Measurements from ENCODE around the gene ANKRD11.

Gene ANKRD11

GRCh38 chr16:89507834-89508590, 17.7 kb upstream of the ANKRD11 start, which contains the start of gene SPG7:
Gene SPG7, plus strand, starts transcription at chr16:89508403. Its CDS starts 15 bp downstream, at chr16:89508418.
- FAIRE-seq: peak; percentile 97
- TF ChIP-seq SPI1 (IDR thresholded peaks at IDR 0.05; ENCODE audit: low read depth, low read length) (no peak), POLR2A (IDR thresholded peaks at IDR 0.05; ENCODE audit: low read depth, low read length) (peak; percentile 47), POLR2AphosphoS5 (IDR thresholded peaks at IDR 0.05; ENCODE audit: low read depth, low read length) (peak; percentile 65), TAF1 (IDR thresholded peaks at IDR 0.05; ENCODE audit: low read depth, low read length) (peak; percentile 77)
- peak; percentile 96 for DNase-seq (ENCODE audit: insufficient read length, low spot score)

- FAIRE-seq (no peak), DNase-seq (ENCODE audit: insufficient read length, low spot score) (no peak)
- TF ChIP-seq POLR2A (IDR thresholded peaks at IDR 0.05; ENCODE audit: low read depth, low read length) (no peak), TAF1 (IDR thresholded peaks at IDR 0.05; ENCODE audit: low read depth, low read length) (no peak), POU2F2 (IDR thresholded peaks at IDR 0.05; ENCODE audit: low read depth, low read length) (no peak), SPI1 (IDR thresholded peaks at IDR 0.05; ENCODE audit: low read depth, low read length) (no peak), PAX5 (IDR thresholded peaks at IDR 0.05; ENCODE audit: insufficient read depth, low read length, severe bottlenecking) (no peak), POLR2AphosphoS5 (IDR thresholded peaks at IDR 0.05; ENCODE audit: low read depth, low read length) (no peak)
These were observed 17.0 kb upstream of the ANKRD11 start for GRCh38 chr16:89507214-89507833.

- DNase-seq (ENCODE audit: insufficient read length, low spot score) (no peak), FAIRE-seq (no peak)
- TF ChIP-seq POU2F2 (IDR thresholded peaks at IDR 0.05; ENCODE audit: low read depth, low read length): no peak
- no peak for TF ChIP-seq POLR2A (IDR thresholded peaks at IDR 0.05; ENCODE audit: low read depth, low read length)
These were observed 16.4 kb upstream of the ANKRD11 start for GRCh38 chr16:89506791-89507191.

- no peak for TF ChIP-seq POLR2AphosphoS5 (IDR thresholded peaks at IDR 0.05; ENCODE audit: low read depth, low read length)
- TF ChIP-seq POLR2A (IDR thresholded peaks at IDR 0.05; ENCODE audit: low read depth, low read length): no peak
- no peak for TF ChIP-seq POU2F2 (IDR thresholded peaks at IDR 0.05; ENCODE audit: low read depth, low read length)
- no peak for TF ChIP-seq SPI1 (IDR thresholded peaks at IDR 0.05; ENCODE audit: low read depth, low read length)
- TF ChIP-seq PAX5 (IDR thresholded peaks at IDR 0.05; ENCODE audit: insufficient read depth, low read length, severe bottlenecking): no peak
- TF ChIP-seq TAF1 (IDR thresholded peaks at IDR 0.05; ENCODE audit: low read depth, low read length): no peak
- no peak for DNase-seq (ENCODE audit: insufficient read length, low spot score)
- no peak for FAIRE-seq
These were observed 15.7 kb upstream of the ANKRD11 start for GRCh38 chr16:89506113-89506504.

GRCh38 chr16:89505204-89506112, 15.1 kb upstream of the ANKRD11 start:
- TF ChIP-seq POLR2AphosphoS5 (IDR thresholded peaks at IDR 0.05; ENCODE audit: low read depth, low read length) (peak; percentile 90), PAX5 (IDR thresholded peaks at IDR 0.05; ENCODE audit: insufficient read depth, low read length, severe bottlenecking) (peak; percentile 11), SPI1 (IDR thresholded peaks at IDR 0.05; ENCODE audit: low read depth, low read length) (peak; percentile 69), POU2F2 (IDR thresholded peaks at IDR 0.05; ENCODE audit: low read depth, low read length) (peak; percentile 84; the same call in 1 of the 2 replicates), TAF1 (IDR thresholded peaks at IDR 0.05; ENCODE audit: low read depth, low read length) (peak; percentile 75; the same call in 1 of the 2 replicates), POLR2A (IDR thresholded peaks at IDR 0.05; ENCODE audit: low read depth, low read length) (peak; percentile 83)
- peak; percentile 89 for FAIRE-seq
- peak; percentile 78 for DNase-seq (ENCODE audit: insufficient read length, low spot score)

GRCh38 chr16:89504091-89504490, 13.7 kb upstream of the ANKRD11 start:
- TF ChIP-seq TAF1 (IDR thresholded peaks at IDR 0.05; ENCODE audit: low read depth, low read length) (no peak), POU2F2 (IDR thresholded peaks at IDR 0.05; ENCODE audit: low read depth, low read length) (no peak), SPI1 (IDR thresholded peaks at IDR 0.05; ENCODE audit: low read depth, low read length) (no peak), PAX5 (IDR thresholded peaks at IDR 0.05; ENCODE audit: insufficient read depth, low read length, severe bottlenecking) (no peak), POLR2A (IDR thresholded peaks at IDR 0.05; ENCODE audit: low read depth, low read length) (no peak), POLR2AphosphoS5 (IDR thresholded peaks at IDR 0.05; ENCODE audit: low read depth, low read length) (no peak)
- DNase-seq (ENCODE audit: insufficient read length, low spot score) (no peak), FAIRE-seq (no peak)

GRCh38 chr16:89502081-89502843, 11.9 kb upstream of the ANKRD11 start:
- DNase-seq (ENCODE audit: insufficient read length, low spot score) (no peak), FAIRE-seq (no peak)
- TF ChIP-seq PAX5 (IDR thresholded peaks at IDR 0.05; ENCODE audit: insufficient read depth, low read length, severe bottlenecking): no peak
- TF ChIP-seq TAF1 (IDR thresholded peaks at IDR 0.05; ENCODE audit: low read depth, low read length): no peak
- TF ChIP-seq SPI1 (IDR thresholded peaks at IDR 0.05; ENCODE audit: low read depth, low read length): no peak

GRCh38 chr16:89499767-89500166, 9.4 kb upstream of the ANKRD11 start:
- TF ChIP-seq POU2F2 (IDR thresholded peaks at IDR 0.05; ENCODE audit: low read depth, low read length): no peak
- no peak for TF ChIP-seq POLR2A (IDR thresholded peaks at IDR 0.05; ENCODE audit: low read depth, low read length)
- no peak for TF ChIP-seq SPI1 (IDR thresholded peaks at IDR 0.05; ENCODE audit: low read depth, low read length)
- no peak for TF ChIP-seq POLR2AphosphoS5 (IDR thresholded peaks at IDR 0.05; ENCODE audit: low read depth, low read length)
- no peak for TF ChIP-seq PAX5 (IDR thresholded peaks at IDR 0.05; ENCODE audit: insufficient read depth, low read length, severe bottlenecking)
- TF ChIP-seq TAF1 (IDR thresholded peaks at IDR 0.05; ENCODE audit: low read depth, low read length): no peak
- DNase-seq (ENCODE audit: insufficient read length, low spot score) (no peak), FAIRE-seq (no peak)
